ENCODE results near the gene CREB3L4.

The CREB3L4 gene

GRCh38 chr1:153936011-153936802 lies 31.5 kb upstream of the CREB3L4 start:
- DNase-seq = no peak

GRCh38 chr1:153937331-153937730 lies 30.4 kb upstream of the CREB3L4 start:
- no peak for DNase-seq

- DNase-seq = no peak
Observed at GRCh38 chr1:153938996-153939395, 28.7 kb upstream of the CREB3L4 start.

GRCh38 chr1:153939476-153939875 lies 28.2 kb upstream of the CREB3L4 start:
- DNase-seq = no peak

- DNase-seq = no peak
Observed at GRCh38 chr1:153940756-153941155, 26.9 kb upstream of the CREB3L4 start.

- no peak for DNase-seq
Observed at GRCh38 chr1:153941826-153942725, 25.6 kb upstream of the CREB3L4 start.

- DNase-seq = no peak
Observed at GRCh38 chr1:153942766-153943549, 24.7 kb upstream of the CREB3L4 start.

GRCh38 chr1:153944005-153944826 lies 23.5 kb upstream of the CREB3L4 start:
- no peak for DNase-seq

GRCh38 chr1:153944827-153945117 lies 22.9 kb upstream of the CREB3L4 start:
- DNase-seq = no peak

- DNase-seq = peak in 7 of 56 donors; percentile 7 to 52 (median 27)
Observed at GRCh38 chr1:153945131-153945794, 22.4 kb upstream of the CREB3L4 start.

GRCh38 chr1:153945795-153946621 lies 21.7 kb upstream of the CREB3L4 start:
- DNase-seq = peak in 54 of 56 donors; percentile 23 to 83 (median 64)

- peak in 54 of 56 donors; percentile 20 to 86 (median 65) for DNase-seq
Observed at GRCh38 chr1:153946622-153947241, 21.0 kb upstream of the CREB3L4 start, which contains the start of gene DENND4B. TSS of gene DENND4B (minus strand) at chr1:153946718. CDS start at chr1:153944374, 2,344 bp downstream.

GRCh38 chr1:153951183-153951582 lies 16.5 kb upstream of the CREB3L4 start:
- no peak for DNase-seq

GRCh38 chr1:153951801-153952200 lies 15.9 kb upstream of the CREB3L4 start:
- no peak for DNase-seq

GRCh38 chr1:153953859-153954365 lies 13.8 kb upstream of the CREB3L4 start:
- DNase-seq = no peak

- no peak for DNase-seq
Observed at GRCh38 chr1:153954826-153955225, 12.9 kb upstream of the CREB3L4 start.

GRCh38 chr1:153956997-153957715 lies 10.5 kb upstream of the CREB3L4 start:
- DNase-seq = no peak

- DNase-seq = peak in 2 of 56 donors; percentile 31 to 62
Observed at GRCh38 chr1:153957744-153958110, 10.0 kb upstream of the CREB3L4 start.
